Measurements from ENCODE around the gene KLHL5. TPM values are rescaled to one million over a fixed set of nuclear protein-coding genes. Genes with fewer than 3 reads are reported as not detected.

Gene KLHL5
- total RNA-seq, 1 experiment from 2014 or later, result 115 TPM

DNA sequence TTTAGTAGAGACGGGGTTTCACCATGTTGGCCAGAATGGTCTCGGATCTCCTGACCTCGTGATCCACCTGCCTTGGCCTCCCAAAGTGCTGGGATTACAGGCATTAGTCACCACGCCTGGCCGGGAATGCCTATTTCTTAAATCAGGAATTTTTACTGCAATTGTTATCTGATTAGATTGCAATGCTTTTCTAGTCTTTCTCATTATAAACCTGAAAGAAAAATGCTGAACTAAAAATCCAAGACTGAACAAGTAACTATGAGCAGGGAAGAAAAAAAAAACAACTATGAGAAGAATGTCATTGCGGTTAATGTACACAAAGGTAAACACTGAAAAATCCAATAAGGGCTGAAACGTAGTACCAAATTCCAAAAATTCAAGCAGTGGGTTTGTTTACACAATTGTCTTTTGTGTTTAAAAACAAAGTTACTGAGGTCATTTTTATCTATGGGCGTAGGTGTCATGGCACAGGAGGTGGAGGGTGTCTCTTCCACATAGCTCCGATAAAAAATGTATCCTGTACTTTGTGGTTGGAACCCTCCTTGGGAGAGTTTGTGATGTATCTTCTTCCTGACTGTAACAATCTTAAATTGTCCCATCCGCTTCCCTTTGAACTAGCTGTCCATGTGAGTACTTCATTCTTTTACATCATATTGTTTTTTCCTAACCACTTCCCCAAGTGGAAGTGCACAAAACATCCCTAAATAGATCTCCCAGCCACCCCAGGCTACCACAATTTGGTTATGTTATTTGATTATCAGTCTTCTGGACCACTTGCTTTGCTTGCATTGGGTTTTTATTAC is 18.8 kb upstream of the KLHL5 start:
- no TSS peak for BruUV-seq (replicated peaks)
- peak overlapping the region; percentile 85 for H3K4me3 ChIP-seq
- H3F3A ChIP-seq (ENCODE audit: insufficient read depth, low read depth), result peaks cover 60% of the 10 kb centered on the region
- peaks cover 65% of the 10 kb centered on the region for H3K4me1 ChIP-seq (replicated peaks; ENCODE audit: insufficient read depth)
- intact Hi-C loops (cut with micrococcal nuclease; ENCODE audit: unreplicated experiment), result loop anchor here (1.0 to 5.0 kb wide), 4 partner anchors 11 to 881 kb away; partner anchors contain the start of genes FAM114A1 and TMEM156
- H3K79me2 ChIP-seq (ENCODE audit: low read depth), result peaks cover 28% of the 10 kb centered on the region
- POLR2A ChIA-PET (ENCODE audit: unreplicated experiment), result interaction anchor here (0.6 to 0.7 kb wide), 5 partner anchors 15 to 347 kb away, joined by 4 to 6 read pairs (median 4); no protein-coding TSS in a partner anchor
- peak overlapping the region; percentile 98 for H3K27ac ChIP-seq
- no peaks in the 10 kb centered on the region for H3K27me3 ChIP-seq (ENCODE audit: insufficient read depth, low read depth)
- DNase-seq, result peak; percentile 64 to 96
- CTCF ChIA-PET, result no interaction called here
- H3K9me3 ChIP-seq (ENCODE audit: insufficient read depth, low read depth), result no peaks in the 10 kb centered on the region
- peaks cover 4% of the 10 kb centered on the region for H4K20me1 ChIP-seq (ENCODE audit: insufficient read depth)
- no peak overlapping the region for H2AFZ ChIP-seq
- TF ChIP-seq CTCF (conservative IDR thresholded peaks at IDR 0.05) (no peak), EZH2 (IDR thresholded peaks at IDR 0.05; ENCODE audit: low read depth) (no peak)
- H3K9me2 ChIP-seq (ENCODE audit: insufficient read depth), result no peaks in the 10 kb centered on the region
- peak overlapping the region; percentile 95 for H3K4me2 ChIP-seq
- H3K36me3 ChIP-seq (ENCODE audit: low read depth), result 0 out of 2 replicates have a peak, but pooled peaks cover 3% of the 10 kb centered on the region

- H3K4me3 ChIP-seq, result peak overlapping the region; percentile 85
- BruUV-seq (replicated peaks), result TSS peak; percentile 92
Observed at GRCh38 chr4:39043861-39044363, 18.1 kb upstream of the KLHL5 start.

More at GRCh38 chr4:39043861-39044363, 18.1 kb upstream of the KLHL5 start:
- no peaks in the 10 kb centered on the region for H3K9me2 ChIP-seq (ENCODE audit: insufficient read depth)
- no peak for DNase-seq
- H2AFZ ChIP-seq, result no peak overlapping the region
- TF ChIP-seq EZH2 (IDR thresholded peaks at IDR 0.05; ENCODE audit: low read depth), result no peak
- no peak for TF ChIP-seq CTCF (conservative IDR thresholded peaks at IDR 0.05)
- H3F3A ChIP-seq (ENCODE audit: insufficient read depth, low read depth), result peaks cover 60% of the 10 kb centered on the region
- peaks cover 59% of the 10 kb centered on the region for H3K4me1 ChIP-seq (replicated peaks; ENCODE audit: insufficient read depth)
- no peaks in the 10 kb centered on the region for H3K27me3 ChIP-seq (ENCODE audit: insufficient read depth, low read depth)
- intact Hi-C loops (cut with micrococcal nuclease; ENCODE audit: unreplicated experiment), result loop anchor here (1.0 to 5.0 kb wide), 5 partner anchors 8 to 882 kb away; partner anchors contain the start of genes FAM114A1 and TMEM156
- ChIA-PET POLR2A (ENCODE audit: unreplicated experiment) (interaction anchor here (0.6 to 1.2 kb wide), 8 partner anchors 9 to 484 kb away, joined by 3 to 7 read pairs (median 5); partner anchors contain the start of gene UGDH), CTCF (interaction anchor here (0.7 kb wide), 1 partner anchor 247 kb away, joined by 3 read pairs; no protein-coding TSS in a partner anchor)
- peak overlapping the region; percentile 98 for H3K27ac ChIP-seq
- H3K9me3 ChIP-seq (ENCODE audit: insufficient read depth, low read depth), result no peaks in the 10 kb centered on the region
- H3K36me3 ChIP-seq (ENCODE audit: low read depth), result peaks cover 8% of the 10 kb centered on the region; the same call in 1 of the 2 replicates
- peaks cover 35% of the 10 kb centered on the region for H3K79me2 ChIP-seq (ENCODE audit: low read depth)
- peaks cover 7% of the 10 kb centered on the region for H4K20me1 ChIP-seq (ENCODE audit: insufficient read depth)
- peak overlapping the region; percentile 95 for H3K4me2 ChIP-seq

All from PC-9 (cell line).